GM20000 (cell line): Measurements from ENCODE around the gene ERBIN.
"Not testable (repeated sequence)": the region's sequence is repeated elsewhere in the genome, so short reads cannot be mapped to it uniquely, and the experiment has no call there.

Source experiments
- DNase-seq: peaks from one replicate; pipeline ENCODE4 v3.0.0; 2012; ENCODE audit warnings: low spot score
- CTCF ChIP-seq: IDR thresholded peaks from 2 replicates; pipeline ENCODE4 v1.5.1; 2012; ENCODE audit warnings: mild to moderate bottlenecking, control low read depth; ENCODE audit errors: extremely low read depth, missing control alignments

ERBIN gene

GRCh38 chr5:65907135-65907534 is 19.2 kb upstream of the ERBIN start:
- TF ChIP-seq CTCF = no peak
- DNase-seq = no peak

- no peak for TF ChIP-seq CTCF
- DNase-seq = no peak
Measured at GRCh38 chr5:65910711-65911110, 15.7 kb upstream of the ERBIN start.

- no peak for TF ChIP-seq CTCF
- DNase-seq = no peak
Measured at GRCh38 chr5:65912311-65912710, 14.1 kb upstream of the ERBIN start.

- TF ChIP-seq CTCF = no peak
- DNase-seq = no peak
Measured at GRCh38 chr5:65913519-65913918, 12.9 kb upstream of the ERBIN start.

GRCh38 chr5:65914641-65915196 is 11.7 kb upstream of the ERBIN start:
- TF ChIP-seq CTCF = no peak
- DNase-seq = no peak

- not testable (repeated sequence) for DNase-seq
Measured at GRCh38 chr5:65915661-65916060, 10.7 kb upstream of the ERBIN start.

- no peak for DNase-seq
- TF ChIP-seq CTCF = no peak
Measured at GRCh38 chr5:65916066-65916465, 10.3 kb upstream of the ERBIN start.

- DNase-seq = no peak
- TF ChIP-seq CTCF = no peak
Measured at GRCh38 chr5:65916636-65917035, 9.7 kb upstream of the ERBIN start.
